ENCODE results near the gene PYGO2.

The PYGO2 gene

GRCh38 chr1:155000411-155000725 is 38.8 kb upstream of the PYGO2 start:
- no peak for DNase-seq (ENCODE audit: low read depth in 1 of 2, low spot score in 1 of 2)
- TF ChIP-seq POLR2AphosphoS5 (IDR thresholded peaks at IDR 0.05; ENCODE audit: low read depth) (no peak; the same call in 1 of the 2 replicates), SPI1 (IDR thresholded peaks at IDR 0.05; ENCODE audit: borderline replicate concordance, low read depth) (no peak), GABPA (IDR thresholded peaks at IDR 0.05; ENCODE audit: low read depth) (no peak), CTCF (IDR thresholded peaks at IDR 0.05; ENCODE audit: insufficient read depth, low read length) (no peak), REST (IDR thresholded peaks at IDR 0.05; ENCODE audit: insufficient replicate concordance, low read depth) (no peak)
- peak overlapping the region; percentile 88 for H3K27ac ChIP-seq (replicated peaks)
- peak overlapping the region; percentile 72 for H3K4me3 ChIP-seq (replicated peaks; ENCODE audit: insufficient read depth, low read length)
- no peaks in the 10 kb centered on the region for H3K27me3 ChIP-seq (ENCODE audit: insufficient read depth, poor library complexity, severe bottlenecking)

DNA sequence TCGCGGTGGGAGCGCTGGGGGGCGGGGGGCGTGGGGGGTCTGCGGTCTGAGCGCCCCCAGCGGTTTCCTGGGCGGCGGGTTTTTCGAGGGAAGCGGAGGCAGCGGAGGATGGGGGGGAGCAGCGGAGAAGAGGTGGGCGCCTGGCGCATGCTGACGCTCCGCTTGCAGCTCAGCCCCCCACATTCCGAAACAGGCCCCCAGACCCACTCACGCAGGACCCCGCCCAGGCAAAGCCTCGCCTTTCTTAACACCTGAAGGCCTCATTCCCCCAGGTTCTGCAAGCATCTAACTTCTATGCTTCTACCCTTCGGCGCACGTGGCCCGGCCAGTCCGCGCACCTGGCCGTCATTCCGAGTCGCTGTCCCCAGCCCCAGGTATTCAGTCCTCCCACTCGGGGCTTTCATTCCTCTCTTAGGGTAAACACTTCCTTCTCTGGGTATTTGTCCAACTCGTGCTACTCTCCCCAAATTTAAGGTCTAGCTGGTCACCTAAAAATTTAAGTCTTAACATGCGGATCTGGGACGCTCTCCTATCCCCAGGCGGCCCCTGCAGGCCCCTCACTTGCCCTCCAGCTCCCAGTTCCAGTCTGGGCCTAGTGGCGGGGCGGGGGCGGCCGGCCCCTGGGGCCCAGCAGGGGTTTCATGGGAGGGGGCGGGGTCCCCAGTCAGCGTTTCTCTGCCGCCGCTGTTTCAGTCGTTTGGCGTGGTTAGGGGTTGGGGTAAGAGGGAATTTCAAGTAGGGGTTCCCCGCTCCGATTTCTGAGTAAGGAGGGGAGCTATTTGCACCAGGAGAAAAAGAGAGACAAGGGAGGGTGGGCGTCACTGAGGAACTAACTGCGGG is 38.2 kb upstream of the PYGO2 start:
- H3K27ac ChIP-seq (replicated peaks): peak overlapping the region; percentile 88
- peak overlapping the region; percentile 72 for H3K4me3 ChIP-seq (replicated peaks; ENCODE audit: insufficient read depth, low read length)
- peak; percentile 48 for TF ChIP-seq REST (IDR thresholded peaks at IDR 0.05; ENCODE audit: insufficient replicate concordance, low read depth)
- no peak for TF ChIP-seq CTCF (IDR thresholded peaks at IDR 0.05; ENCODE audit: insufficient read depth, low read length)
- TF ChIP-seq POLR2AphosphoS5 (IDR thresholded peaks at IDR 0.05; ENCODE audit: low read depth): peak; percentile 62
- no peak for TF ChIP-seq GABPA (IDR thresholded peaks at IDR 0.05; ENCODE audit: low read depth)
- TF ChIP-seq SPI1 (IDR thresholded peaks at IDR 0.05; ENCODE audit: borderline replicate concordance, low read depth): 0 out of 2 replicates have a peak, but pooled peaks have one; percentile 1
- DNase-seq (ENCODE audit: low read depth in 1 of 2, low spot score in 1 of 2): peak in 1 of 2 experiments; percentile 50
- H3K27me3 ChIP-seq (ENCODE audit: insufficient read depth, poor library complexity, severe bottlenecking): no peaks in the 10 kb centered on the region

DNA sequence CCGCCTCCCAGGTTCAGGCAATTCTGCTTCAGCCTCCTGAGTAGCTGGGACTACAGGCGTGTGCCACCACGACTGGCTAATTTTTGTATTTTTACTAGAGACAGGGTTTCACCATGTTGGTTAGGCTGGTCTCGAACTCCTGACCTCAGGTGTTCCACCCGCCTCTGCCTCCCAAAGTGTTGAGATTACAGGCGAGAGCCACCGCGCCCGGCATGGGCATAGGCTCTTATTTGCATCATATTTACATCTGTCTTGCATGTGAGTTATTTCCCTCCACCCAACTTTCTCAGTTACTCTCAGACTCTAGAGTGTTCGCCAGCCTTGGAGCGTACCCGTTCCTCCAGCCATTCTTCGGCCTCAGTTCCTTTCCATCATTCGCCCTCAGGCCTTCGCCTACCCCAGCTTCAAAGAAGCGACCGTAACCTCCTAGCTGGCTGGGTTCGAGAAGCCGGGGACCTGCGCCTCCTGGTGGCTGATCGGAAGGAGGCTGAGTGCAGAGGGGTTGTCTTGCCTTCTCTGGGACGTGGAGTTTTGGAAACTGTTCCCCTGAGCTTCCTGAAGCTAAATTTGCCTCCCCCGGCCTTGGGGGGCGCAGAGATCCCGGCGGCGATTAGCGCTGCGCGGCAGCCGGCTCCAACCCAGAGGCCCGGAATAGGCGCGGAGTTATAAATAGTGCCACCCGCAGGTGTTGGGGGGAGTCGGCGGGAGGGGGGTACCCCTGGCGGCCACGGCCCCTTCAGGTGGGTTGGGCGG is 37.4 kb upstream of the PYGO2 start:
- DNase-seq (ENCODE audit: low read depth in 1 of 2, low spot score in 1 of 2): peak; percentile 67 to 85
- H3K27me3 ChIP-seq (ENCODE audit: insufficient read depth, poor library complexity, severe bottlenecking): no peaks in the 10 kb centered on the region
- peak; percentile 42; the same call in 1 of the 2 replicates for TF ChIP-seq POLR2AphosphoS5 (IDR thresholded peaks at IDR 0.05; ENCODE audit: low read depth)
- TF ChIP-seq SPI1 (IDR thresholded peaks at IDR 0.05; ENCODE audit: borderline replicate concordance, low read depth): no peak
- TF ChIP-seq CTCF (IDR thresholded peaks at IDR 0.05; ENCODE audit: insufficient read depth, low read length): peak; percentile 91
- H3K4me3 ChIP-seq (replicated peaks; ENCODE audit: insufficient read depth, low read length): peak overlapping the region; percentile 72
- H3K27ac ChIP-seq (replicated peaks): peak overlapping the region; percentile 88
